SK-N-SH (cell line): Measurements from ENCODE around the gene RCCD1.

Experiments
- ELF1 ChIP-seq: IDR thresholded peaks from 2 replicates; pipeline ENCODE4 v1.4.0; 2012
- EP300 ChIP-seq, 2 experiments: IDR thresholded peaks; 2 replicates each; pipeline versions ENCODE4 v1.4.0 to v1.6.1; 2012; ENCODE audit warnings: borderline replicate concordance in 1 of 2, low read depth in 1 of 2, low read length in 1 of 2
- EZH2phosphoT487 ChIP-seq: fragments of 200-600 bp; sonication (generic); IDR thresholded peaks from 2 replicates; pipeline ENCODE4 v1.6.1; 2017; ENCODE audit warnings: low read depth, mixed run types, mild to moderate bottlenecking, antibody characterized with exemption, moderate library complexity, borderline replicate concordance
- JUND ChIP-seq: IDR thresholded peaks from 2 replicates; pipeline ENCODE4 v1.4.0; 2012
- MEF2A ChIP-seq: IDR thresholded peaks from 2 replicates; pipeline ENCODE4 v1.4.0; 2012; ENCODE audit warnings: low read depth, borderline replicate concordance
- NRF1 ChIP-seq: IDR thresholded peaks from 2 replicates; pipeline ENCODE4 v1.6.1; 2012; ENCODE audit warnings: low read depth, mild to moderate bottlenecking, low read length
- POLR2AphosphoS5 ChIP-seq: IDR thresholded peaks from 2 replicates; pipeline ENCODE4 v1.6.1; 2012; ENCODE audit warnings: low read depth, low read length
- REST ChIP-seq: IDR thresholded peaks from 2 replicates; pipeline ENCODE4 v1.6.1; 2012; ENCODE audit warnings: mild to moderate bottlenecking, low read depth, low read length, moderate library complexity
- RFX5 ChIP-seq: IDR thresholded peaks from 2 replicates; pipeline ENCODE4 v1.6.1; 2012; ENCODE audit warnings: mild to moderate bottlenecking, improper control_type of control experiment, low read length
- TAF1 ChIP-seq: IDR thresholded peaks from 2 replicates; pipeline ENCODE4 v1.6.1; 2012; ENCODE audit warnings: low read depth, mild to moderate bottlenecking, low read length, moderate library complexity, borderline replicate concordance
- YY1 ChIP-seq: IDR thresholded peaks from 2 replicates; pipeline ENCODE4 v1.4.0; 2012; ENCODE audit warnings: low read depth, mild to moderate bottlenecking
- TF ChIP-seq, protein P1 (sequence below): fragments of 200-600 bp; sonication (generic); IDR thresholded peaks from 2 replicates; pipeline ENCODE4 v1.6.1; 2017; ENCODE audit warnings: antibody characterized with exemption, mild to moderate bottlenecking, moderate library complexity
- TF ChIP-seq, protein P2 (sequence below): IDR thresholded peaks from 2 replicates; pipeline ENCODE4 v1.4.0; 2012; ENCODE audit warnings: low read depth
- TF ChIP-seq, protein P3 (sequence below): fragments of 150-350 bp; IDR thresholded peaks from 2 replicates; pipeline ENCODE4 v1.6.1; 2016; ENCODE audit warnings: mild to moderate bottlenecking, low read depth, low read length

DNA sequence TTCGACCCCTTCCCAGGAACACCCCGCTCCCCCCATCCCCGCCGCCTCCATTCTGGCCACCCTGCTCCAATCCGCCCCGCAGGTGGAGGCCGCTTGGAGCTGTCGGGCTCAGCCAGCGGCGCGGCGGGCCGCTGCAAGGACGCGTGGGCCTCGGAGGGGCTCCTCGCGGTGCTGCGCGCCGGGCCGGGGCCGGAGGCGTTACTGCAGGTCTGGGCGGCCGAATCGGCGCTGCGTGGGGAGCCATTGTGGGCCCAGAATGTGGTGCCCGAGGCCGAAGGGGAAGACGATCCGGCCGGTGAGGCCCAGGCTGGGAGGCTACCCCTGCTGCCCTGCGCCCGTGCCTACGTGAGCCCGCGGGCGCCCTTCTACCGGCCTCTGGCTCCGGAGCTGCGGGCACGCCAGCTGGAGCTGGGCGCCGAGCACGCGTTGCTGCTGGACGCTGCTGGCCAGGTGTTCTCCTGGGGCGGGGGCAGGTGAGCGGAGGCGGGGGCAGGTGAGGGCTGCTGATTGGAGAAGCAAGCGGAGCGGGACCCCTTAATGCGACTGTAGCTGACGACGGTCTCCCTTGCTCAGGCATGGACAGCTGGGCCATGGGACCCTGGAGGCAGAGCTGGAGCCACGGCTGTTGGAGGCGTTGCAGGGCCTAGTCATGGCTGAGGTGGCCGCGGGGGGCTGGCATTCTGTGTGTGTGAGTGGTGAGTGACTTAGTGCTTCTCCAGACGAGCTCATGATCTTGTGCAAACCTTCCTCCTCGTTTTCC is 2.5 kb downstream of the RCCD1 start:
- TF ChIP-seq EP300 (IDR thresholded peaks at IDR 0.05; ENCODE audit: borderline replicate concordance in 1 of 2, low read depth in 1 of 2, low read length in 1 of 2) = no peak
- TF ChIP-seq EZH2phosphoT487 = no peak
- TF ChIP-seq RFX5 = no peak
- TF ChIP-seq, protein P1, sequence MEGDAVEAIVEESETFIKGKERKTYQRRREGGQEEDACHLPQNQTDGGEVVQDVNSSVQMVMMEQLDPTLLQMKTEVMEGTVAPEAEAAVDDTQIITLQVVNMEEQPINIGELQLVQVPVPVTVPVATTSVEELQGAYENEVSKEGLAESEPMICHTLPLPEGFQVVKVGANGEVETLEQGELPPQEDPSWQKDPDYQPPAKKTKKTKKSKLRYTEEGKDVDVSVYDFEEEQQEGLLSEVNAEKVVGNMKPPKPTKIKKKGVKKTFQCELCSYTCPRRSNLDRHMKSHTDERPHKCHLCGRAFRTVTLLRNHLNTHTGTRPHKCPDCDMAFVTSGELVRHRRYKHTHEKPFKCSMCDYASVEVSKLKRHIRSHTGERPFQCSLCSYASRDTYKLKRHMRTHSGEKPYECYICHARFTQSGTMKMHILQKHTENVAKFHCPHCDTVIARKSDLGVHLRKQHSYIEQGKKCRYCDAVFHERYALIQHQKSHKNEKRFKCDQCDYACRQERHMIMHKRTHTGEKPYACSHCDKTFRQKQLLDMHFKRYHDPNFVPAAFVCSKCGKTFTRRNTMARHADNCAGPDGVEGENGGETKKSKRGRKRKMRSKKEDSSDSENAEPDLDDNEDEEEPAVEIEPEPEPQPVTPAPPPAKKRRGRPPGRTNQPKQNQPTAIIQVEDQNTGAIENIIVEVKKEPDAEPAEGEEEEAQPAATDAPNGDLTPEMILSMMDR = no peak
- TF ChIP-seq NRF1 = no peak
- no peak for TF ChIP-seq JUND
- TF ChIP-seq TAF1 = no peak
- TF ChIP-seq REST = no peak
- no peak for TF ChIP-seq ELF1
- TF ChIP-seq, protein P2, sequence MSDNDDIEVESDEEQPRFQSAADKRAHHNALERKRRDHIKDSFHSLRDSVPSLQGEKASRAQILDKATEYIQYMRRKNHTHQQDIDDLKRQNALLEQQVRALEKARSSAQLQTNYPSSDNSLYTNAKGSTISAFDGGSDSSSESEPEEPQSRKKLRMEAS = no peak
- TF ChIP-seq, protein P3, sequence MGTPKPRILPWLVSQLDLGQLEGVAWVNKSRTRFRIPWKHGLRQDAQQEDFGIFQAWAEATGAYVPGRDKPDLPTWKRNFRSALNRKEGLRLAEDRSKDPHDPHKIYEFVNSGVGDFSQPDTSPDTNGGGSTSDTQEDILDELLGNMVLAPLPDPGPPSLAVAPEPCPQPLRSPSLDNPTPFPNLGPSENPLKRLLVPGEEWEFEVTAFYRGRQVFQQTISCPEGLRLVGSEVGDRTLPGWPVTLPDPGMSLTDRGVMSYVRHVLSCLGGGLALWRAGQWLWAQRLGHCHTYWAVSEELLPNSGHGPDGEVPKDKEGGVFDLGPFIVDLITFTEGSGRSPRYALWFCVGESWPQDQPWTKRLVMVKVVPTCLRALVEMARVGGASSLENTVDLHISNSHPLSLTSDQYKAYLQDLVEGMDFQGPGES = no peak
- TF ChIP-seq MEF2A = no peak
- TF ChIP-seq YY1 = no peak
- TF ChIP-seq POLR2AphosphoS5 = no peak
